A549 (cell line): ENCODE results near the gene ACVRL1. TPM values are rescaled to one million over a fixed set of nuclear protein-coding genes. Genes with fewer than 3 reads are reported as not detected.

Experiments
- ATAC-seq, 2 experiments: fragments of 200-7000 bp in 1 of 2; fragments of >200 bp in 1 of 2; cut with Nextera tagmentation in 1 of 2; cut with Tn5 transposase in 1 of 2; 3 replicates each; pipeline versions ENCODE4 v1.8.0 to v1.9.1; 2018 to 2020; ENCODE audit warnings: mild to moderate bottlenecking in 1 of 2, moderate library complexity in 1 of 2
- CTCF ChIA-PET: fragments of 300-600 bp; sonication (Branson Sonifier 250); formaldehyde crosslinking; extraction: SDS; loops from one replicate; lab custom pipeline; 2021; ENCODE audit warnings: antibody characterized with exemption, inconsistent platforms; lab: Yijun Ruan, JAX
- POLR2A ChIA-PET: fragments of 350-600 bp; formaldehyde crosslinking; extraction: SDS; loops from one replicate; lab custom pipeline; 2021; ENCODE audit warnings: antibody characterized with exemption, inconsistent platforms; lab: Yijun Ruan, JAX
- DNase-seq, 2 experiments: peaks; one replicate each; pipeline versions ENCODE4 v3.0.0 to v3.0.0-alpha.2; 2011 to 2016; ENCODE audit warnings: low read depth in 1 of 2, low spot score in 1 of 2
- FAIRE-seq: peaks from 2 replicates; lab custom pipeline; 2011; peaks lifted over from hg19 to GRCh38; lab: Jason Lieb, UNC
- H3K27ac ChIP-seq, 2 experiments: fragments of >200 bp; sonication (Bioruptor Twin); formaldehyde crosslinking; 3 replicates each; pipeline ENCODE4 v1.5.1; 2016 to 2017
- H3K4me1 ChIP-seq: fragments of >200 bp; sonication (Bioruptor Twin); formaldehyde crosslinking; 3 replicates; pipeline ENCODE4 v1.6.1; 2016
- H3K4me2 ChIP-seq: fragments of >200 bp; sonication (Bioruptor Twin); formaldehyde crosslinking; 3 replicates; pipeline ENCODE4 v1.6.1; 2016
- H3K4me3 ChIP-seq: fragments of >200 bp; sonication (Bioruptor Twin); formaldehyde crosslinking; 3 replicates; pipeline ENCODE4 v1.5.1; 2016
- H3K9me3 ChIP-seq: fragments of >200 bp; sonication (Bioruptor Twin); formaldehyde crosslinking; 3 replicates; pipeline ENCODE4 v1.6.1; 2016
- BHLHE40 ChIP-seq: IDR thresholded peaks from 2 replicates; pipeline ENCODE4 v1.6.1; 2012; ENCODE audit warnings: low read depth, low read length, inconsistent platforms
- CBX8 ChIP-seq: fragments of 200-600 bp; sonication (generic); IDR thresholded peaks from 2 replicates; pipeline ENCODE4 v1.6.1; 2016
- CHD2 ChIP-seq: fragments of 150-350 bp; IDR thresholded peaks from 2 replicates; pipeline ENCODE4 v1.6.1; 2014; ENCODE audit warnings: low read length; ENCODE audit not compliant: partially characterized antibody
- E2F6 ChIP-seq: IDR thresholded peaks from 2 replicates; pipeline ENCODE4 v1.6.1; 2012; ENCODE audit warnings: low read depth, borderline replicate concordance
- EP300 ChIP-seq, 2 experiments: fragments of >200 bp; sonication (Bioruptor Twin); formaldehyde crosslinking; IDR thresholded peaks; 2 replicates in 1 of 2; 3 replicates in 1 of 2; pipeline ENCODE4 v1.6.1; 2016 to 2017
- ESRRA ChIP-seq: fragments of 150-350 bp; IDR thresholded peaks from 2 replicates; pipeline ENCODE4 v1.6.1; 2014; ENCODE audit warnings: mild to moderate bottlenecking, low read length, borderline replicate concordance
- HMGXB4 ChIP-seq: fragments of 250-450 bp; sonication (Bioruptor Pico); IDR thresholded peaks from 2 replicates; pipeline ENCODE4 v1.5.0; 2021; ENCODE audit warnings: mild to moderate bottlenecking, moderate library complexity, borderline replicate concordance
- JUN ChIP-seq, 2 experiments: fragments of >200 bp; sonication (Bioruptor Twin); formaldehyde crosslinking; IDR thresholded peaks; 2 replicates in 1 of 2; 3 replicates in 1 of 2; pipeline ENCODE4 v1.6.1; 2016 to 2017
- JUNB ChIP-seq: fragments of >200 bp; sonication (Bioruptor Twin); formaldehyde crosslinking; IDR thresholded peaks from 2 replicates; pipeline ENCODE4 v1.6.1; 2016
- MAZ ChIP-seq: fragments of 150-350 bp; IDR thresholded peaks from 2 replicates; pipeline ENCODE4 v1.6.1; 2014; ENCODE audit warnings: antibody characterized with exemption, low read depth, low read length, borderline replicate concordance
- NFE2L2 ChIP-seq: fragments of 150-350 bp; conservative IDR thresholded peaks from 2 replicates; pipeline ENCODE4 v1.6.1; 2014; ENCODE audit warnings: low read length
- PHF8 ChIP-seq: fragments of 200-600 bp; sonication (generic); IDR thresholded peaks from 2 replicates; pipeline ENCODE4 v1.6.1; 2016; ENCODE audit warnings: low read depth, mild to moderate bottlenecking, antibody characterized with exemption, moderate library complexity, borderline replicate concordance
- POLR2A ChIP-seq: IDR thresholded peaks from 2 replicates; pipeline ENCODE4 v1.6.1; 2012; ENCODE audit warnings: mild to moderate bottlenecking, low read length
- POLR2AphosphoS2 ChIP-seq: conservative IDR thresholded peaks from 2 replicates; pipeline ENCODE4 v1.6.1; 2012; ENCODE audit warnings: low read length, improper control_type of control experiment, inconsistent platforms
- RAD21 ChIP-seq, 2 experiments: fragments of >200 bp in 1 of 2; sonication (Bioruptor Twin) in 1 of 2; formaldehyde crosslinking in 1 of 2; IDR thresholded peaks in 1 of 2; conservative IDR thresholded peaks in 1 of 2; 2 replicates in 1 of 2; 3 replicates in 1 of 2; pipeline ENCODE4 v1.6.1; 2012 to 2018; ENCODE audit warnings: inconsistent platforms in 1 of 2
- REST ChIP-seq: fragments of 200-600 bp; sonication (generic); IDR thresholded peaks from 2 replicates; pipeline ENCODE4 v1.6.1; 2016; ENCODE audit warnings: antibody characterized with exemption, mild to moderate bottlenecking, moderate library complexity
- RNF2 ChIP-seq: fragments of 200-600 bp; sonication (generic); IDR thresholded peaks from 2 replicates; pipeline ENCODE4 v1.6.1; 2016; ENCODE audit warnings: low read depth, mild to moderate bottlenecking, antibody characterized with exemption, moderate library complexity, borderline replicate concordance
- SMC3 ChIP-seq: fragments of >200 bp; sonication (Bioruptor Twin); formaldehyde crosslinking; IDR thresholded peaks from 3 replicates; pipeline ENCODE4 v1.6.1; 2018; ENCODE audit warnings: inconsistent platforms
- WGBS: methylation state at CpG from one replicate; pipeline ENCODE4 v1.1.6; 2017; ENCODE audit errors: missing lambda C conversion rate; 5-methylcytosine and 5-hydroxymethylcytosine counted together
- polyA plus RNA-seq, 4 experiments: library from polyadenylated mRNA; depleted of rRNA in 3 of 4; stranded (reverse); fragments of >200 nt; fragmentation: RNase III in 1 of 4; extraction: RNeasy Plus Mini Kit Qiagen cat#74134 plus additional on column Dnase treatment in 1 of 4; gene quantifications; 2 replicates in 3 of 4; 3 replicates in 1 of 4; pipeline ENCODE4 v1.2.3, GENCODE V29; 2011 to 2017
- TF ChIP-seq, protein P1 (sequence below): fragments of >200 bp; sonication (Bioruptor Twin); formaldehyde crosslinking; IDR thresholded peaks from 2 replicates; pipeline ENCODE4 v1.6.1; 2016
- TF ChIP-seq, protein P2 (sequence below): fragments of 250-450 bp; sonication (Bioruptor Pico); IDR thresholded peaks from 2 replicates; pipeline ENCODE4 v1.5.0; 2020; ENCODE audit warnings: low read depth, mild to moderate bottlenecking, moderate library complexity

The ACVRL1 gene
- polyA plus RNA-seq, 2 of the 4 experiments (the other 2 are of a cell fraction): 0.03 TPM; not detected in 1

DNA sequence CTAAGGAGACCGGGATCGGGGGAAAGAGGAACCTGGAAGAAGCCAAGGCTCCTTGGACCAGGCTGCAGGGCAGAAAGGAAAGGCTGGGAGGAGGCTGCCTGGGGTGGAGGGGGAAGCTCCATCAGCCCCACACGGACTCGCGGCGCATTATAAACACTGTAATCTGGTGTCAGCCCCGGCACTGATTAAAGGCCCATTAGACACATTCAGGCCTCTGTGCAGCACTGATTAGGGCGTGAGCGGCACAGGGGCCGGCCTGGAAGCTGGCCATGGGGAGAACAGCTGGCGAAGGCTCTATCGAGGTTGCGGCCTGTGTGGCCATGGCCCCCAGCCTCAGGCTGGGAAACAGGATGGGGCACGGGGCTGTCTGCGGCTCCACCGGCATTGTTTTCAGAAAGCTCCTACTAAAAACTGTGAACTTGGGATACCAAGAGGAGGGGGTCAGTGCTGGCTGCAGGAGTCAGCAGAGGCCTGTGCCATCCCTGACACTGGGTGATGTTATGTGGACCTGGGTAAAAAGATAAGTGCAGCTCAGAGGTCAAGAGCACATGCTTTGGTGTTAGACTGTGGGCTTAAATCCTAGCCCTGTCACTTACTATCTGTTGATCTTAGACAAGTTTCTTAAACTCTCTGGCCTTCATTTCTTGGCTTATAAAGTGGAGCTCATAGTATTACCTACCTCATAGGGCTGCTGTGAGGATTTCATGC is 10.6 kb downstream of the ACVRL1 start:
- peaks cover 4% of the 10 kb centered on the region; the same call in 2 of the 3 replicates for H3K4me1 ChIP-seq
- ATAC-seq (no peak), DNase-seq (no peak), FAIRE-seq (no peak)
- CTCF ChIA-PET: interaction anchor here (0.7 to 1.3 kb wide), 7 partner anchors 9 to 107 kb away, joined by 3 to 5 read pairs (median 3); partner anchors contain the start of gene ACVRL1
- H3K4me2 ChIP-seq: no peak overlapping the region
- WGBS: 94% methylated on average over 16 of the region's 16 CpGs
- TF ChIP-seq, protein P1, sequence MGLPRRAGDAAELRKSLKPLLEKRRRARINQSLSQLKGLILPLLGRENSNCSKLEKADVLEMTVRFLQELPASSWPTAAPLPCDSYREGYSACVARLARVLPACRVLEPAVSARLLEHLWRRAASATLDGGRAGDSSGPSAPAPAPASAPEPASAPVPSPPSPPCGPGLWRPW: no peak
- TF ChIP-seq EP300 (IDR thresholded peaks at IDR 0.05): no peak
- no peak for TF ChIP-seq BHLHE40
- TF ChIP-seq NFE2L2: no peak
- no peak for TF ChIP-seq ESRRA
- no peak for TF ChIP-seq RNF2
- TF ChIP-seq CBX8: no peak
- no peak for TF ChIP-seq REST
- TF ChIP-seq JUN (IDR thresholded peaks at IDR 0.05): no peak
- TF ChIP-seq POLR2AphosphoS2: no peak
- no peak for TF ChIP-seq E2F6
- TF ChIP-seq, protein P2, sequence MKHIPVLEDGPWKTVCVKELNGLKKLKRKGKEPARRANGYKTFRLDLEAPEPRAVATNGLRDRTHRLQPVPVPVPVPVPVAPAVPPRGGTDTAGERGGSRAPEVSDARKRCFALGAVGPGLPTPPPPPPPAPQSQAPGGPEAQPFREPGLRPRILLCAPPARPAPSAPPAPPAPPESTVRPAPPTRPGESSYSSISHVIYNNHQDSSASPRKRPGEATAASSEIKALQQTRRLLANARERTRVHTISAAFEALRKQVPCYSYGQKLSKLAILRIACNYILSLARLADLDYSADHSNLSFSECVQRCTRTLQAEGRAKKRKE (CRISPR knock-in tag): no peak
- no peak for TF ChIP-seq JUNB
- TF ChIP-seq POLR2A: no peak
- no peak for TF ChIP-seq HMGXB4 (CRISPR knock-in tag)
- no peak for TF ChIP-seq PHF8
- no peak for TF ChIP-seq MAZ
- no peak for TF ChIP-seq SMC3
- no peak for TF ChIP-seq RAD21 (conservative IDR thresholded peaks at IDR 0.05 in 1 of 2, IDR thresholded peaks at IDR 0.05 in 1 of 2)
- TF ChIP-seq CHD2: no peak
- no peak overlapping the region for H3K4me3 ChIP-seq
- H3K27ac ChIP-seq: no peak overlapping the region
- POLR2A ChIA-PET: no interaction called here
- no peaks in the 10 kb centered on the region for H3K9me3 ChIP-seq
